ENCODE measurements around the gene KCNK2. TPM values are rescaled to one million over a fixed set of nuclear protein-coding genes. Genes with fewer than 3 reads are reported as not detected.

KCNK2 gene
- total RNA-seq, 2 donors from 2014 or later: not detected

DNA sequence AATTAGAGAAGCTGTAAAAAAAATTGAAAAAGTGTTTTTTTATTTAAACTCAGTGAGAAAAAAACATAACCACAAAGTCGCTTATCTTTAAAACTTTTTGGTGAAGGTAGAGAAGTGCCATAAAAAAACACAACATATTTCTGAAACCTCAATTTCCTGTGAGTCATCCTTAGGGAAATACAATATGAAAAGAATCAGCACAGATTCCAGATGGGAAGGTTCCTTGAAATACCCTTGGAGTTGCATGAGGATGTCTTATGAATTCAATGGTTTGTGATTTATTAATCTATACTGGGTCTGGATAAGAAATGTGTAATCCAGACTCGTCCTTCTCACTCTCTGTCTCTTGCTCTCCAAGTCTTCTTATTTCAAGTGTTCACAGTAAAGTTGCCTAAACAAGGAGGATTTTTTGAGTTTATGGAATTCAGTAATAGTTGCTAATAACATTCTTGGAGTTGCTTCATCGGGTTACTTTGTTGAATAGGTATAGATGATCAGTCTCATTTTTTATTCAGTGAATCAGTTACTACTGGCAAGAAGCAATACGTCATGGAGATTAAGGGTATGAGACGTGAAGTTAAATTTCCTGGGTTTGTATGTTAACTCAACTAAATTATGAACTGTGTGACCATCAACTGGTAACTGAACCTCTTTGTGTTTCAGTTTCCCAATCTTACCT, 191.4 kb downstream of the KCNK2 start:
- H3K27ac Mint-ChIP-seq: no peak overlapping the region
- no peaks in the 10 kb centered on the region for H3K4me1 Mint-ChIP-seq
- peaks cover 13% of the 10 kb centered on the region for H3K9me3 Mint-ChIP-seq
- ATAC-seq (replicated peaks): no peak
- H3K27me3 Mint-ChIP-seq: no peaks in the 10 kb centered on the region
- no peak overlapping the region for H3K4me3 Mint-ChIP-seq
- no peaks in the 10 kb centered on the region for H3K36me3 Mint-ChIP-seq (ENCODE audit: low read depth)

DNA sequence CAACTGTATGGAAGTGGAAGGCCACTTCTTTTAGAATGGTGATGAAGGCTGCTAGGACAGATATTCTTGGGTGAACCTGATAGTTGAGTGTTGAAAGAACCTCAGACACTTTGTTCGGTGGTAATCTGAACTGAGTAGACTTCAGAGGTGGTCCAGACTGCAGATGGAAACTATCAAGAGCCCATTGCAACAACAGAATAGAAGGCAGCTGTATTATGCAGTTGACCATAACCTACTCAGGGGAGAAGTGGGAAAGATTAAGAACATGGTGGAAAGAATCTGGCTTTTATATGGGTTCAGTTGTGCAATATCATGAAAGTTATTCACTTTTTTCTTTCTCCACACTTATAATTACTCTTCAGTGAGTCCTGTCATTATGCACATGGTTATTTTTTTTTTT, 194.0 kb downstream of the KCNK2 start:
- no peak overlapping the region for H3K27ac Mint-ChIP-seq
- H3K9me3 Mint-ChIP-seq: peaks cover 3% of the 10 kb centered on the region
- H3K36me3 Mint-ChIP-seq (ENCODE audit: low read depth): no peaks in the 10 kb centered on the region
- no peaks in the 10 kb centered on the region for H3K27me3 Mint-ChIP-seq
- H3K4me1 Mint-ChIP-seq: no peaks in the 10 kb centered on the region
- no peak overlapping the region for H3K4me3 Mint-ChIP-seq
- no peak for ATAC-seq (replicated peaks)

DNA sequence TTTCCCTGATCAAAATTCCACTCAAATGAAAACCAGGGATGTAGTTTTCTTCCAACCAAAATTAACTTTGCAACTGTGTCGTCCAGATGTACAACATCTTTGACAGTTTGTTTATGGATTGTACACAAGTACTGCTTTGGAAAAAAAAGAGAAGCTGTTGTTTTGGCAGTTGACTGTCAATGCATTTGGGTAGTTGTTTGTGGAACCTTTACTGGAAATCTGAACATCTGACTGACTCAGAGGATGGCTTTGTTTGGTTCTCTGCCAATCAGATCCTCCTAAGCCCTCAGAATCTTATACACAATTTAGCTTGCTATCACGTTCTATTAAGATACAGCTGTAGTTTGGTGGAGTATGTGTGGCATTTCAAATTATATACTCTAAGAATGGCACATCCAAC, 195.0 kb downstream of the KCNK2 start:
- H3K4me3 Mint-ChIP-seq: no peak overlapping the region

DNA sequence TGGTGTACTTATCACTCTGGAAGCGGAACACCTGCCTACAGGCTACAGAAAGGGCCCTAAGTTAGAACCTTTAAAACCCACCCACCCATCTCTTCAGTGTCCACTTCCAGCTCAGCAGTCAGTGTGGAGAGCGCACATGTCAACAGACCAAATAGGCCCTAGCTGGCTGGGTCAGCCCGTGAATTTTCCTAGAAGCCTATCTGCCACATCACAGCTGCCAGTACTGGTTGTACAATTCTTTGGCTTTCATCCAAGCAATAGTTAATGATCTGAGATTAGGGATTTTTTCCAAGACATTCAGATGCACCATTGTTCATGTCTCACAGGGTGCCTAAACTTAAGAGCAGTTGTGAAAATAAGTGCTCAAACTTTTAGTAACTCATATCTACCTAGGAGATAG, 197.1 kb downstream of the KCNK2 start:
- no peak overlapping the region for H3K27ac Mint-ChIP-seq
- H3K4me1 Mint-ChIP-seq: no peaks in the 10 kb centered on the region
- no peaks in the 10 kb centered on the region for H3K36me3 Mint-ChIP-seq (ENCODE audit: low read depth)
- H3K27me3 Mint-ChIP-seq: no peaks in the 10 kb centered on the region
- ATAC-seq (replicated peaks): no peak
- H3K4me3 Mint-ChIP-seq: no peak overlapping the region
- H3K9me3 Mint-ChIP-seq: peaks cover 2% of the 10 kb centered on the region

More for the DNA sequence above, 195.0 kb downstream of the KCNK2 start:
- H3K36me3 Mint-ChIP-seq (ENCODE audit: low read depth): no peaks in the 10 kb centered on the region
- no peaks in the 10 kb centered on the region for H3K27me3 Mint-ChIP-seq
- no peak overlapping the region for H3K27ac Mint-ChIP-seq
- ATAC-seq (replicated peaks): no peak
- peaks cover 3% of the 10 kb centered on the region for H3K9me3 Mint-ChIP-seq
- H3K4me1 Mint-ChIP-seq: no peaks in the 10 kb centered on the region

DNA sequence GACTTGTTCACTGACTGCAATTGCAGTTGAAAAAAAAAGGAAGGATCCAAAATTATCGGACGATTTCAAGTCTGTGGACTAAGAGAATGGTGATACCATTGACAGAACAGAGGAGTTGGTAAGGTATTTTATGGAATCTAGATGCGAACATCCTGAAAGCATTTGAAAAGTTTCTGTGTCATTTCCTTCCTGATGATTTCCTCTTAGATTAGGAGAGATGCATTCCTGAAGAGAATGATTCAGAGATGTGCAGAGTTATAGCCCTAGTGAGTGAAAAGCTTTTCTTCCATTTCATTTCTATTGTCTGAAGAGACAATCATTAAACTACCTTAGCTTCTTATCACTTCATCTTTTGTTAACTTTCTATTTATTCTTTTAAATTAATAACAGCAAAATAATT, 200.0 kb downstream of the KCNK2 start:
- no peak for ATAC-seq (replicated peaks)
- H3K9me3 Mint-ChIP-seq: no peaks in the 10 kb centered on the region
- no peaks in the 10 kb centered on the region for H3K36me3 Mint-ChIP-seq (ENCODE audit: low read depth)
- no peak overlapping the region for H3K27ac Mint-ChIP-seq
- H3K27me3 Mint-ChIP-seq: no peaks in the 10 kb centered on the region
- H3K4me3 Mint-ChIP-seq: no peak overlapping the region
- no peaks in the 10 kb centered on the region for H3K4me1 Mint-ChIP-seq

- no peaks in the 10 kb centered on the region for H3K36me3 Mint-ChIP-seq (ENCODE audit: low read depth)
- no peak for ATAC-seq (replicated peaks)
- no peaks in the 10 kb centered on the region for H3K27me3 Mint-ChIP-seq
- no peaks in the 10 kb centered on the region for H3K9me3 Mint-ChIP-seq
- no peak overlapping the region for H3K27ac Mint-ChIP-seq
- H3K4me3 Mint-ChIP-seq: no peak overlapping the region
- no peaks in the 10 kb centered on the region for H3K4me1 Mint-ChIP-seq
Observed at GRCh38 chr1:215285013-215285800, 202.7 kb downstream of the KCNK2 start.

Data from activated T-helper 17 cell treated with anti-CD3 and anti-CD28 coated beads, Interleukin-2, amount 50 U/mL, for 72 hours (primary cell).